AG04450 (cell line): ENCODE measurements around the gene CORO2B. TPM values are rescaled to one million over a fixed set of nuclear protein-coding genes. Genes with fewer than 3 reads are reported as not detected.

ENCODE experiments used
- CTCF ChIA-PET: fragments of 300-600, 350-600 bp; formaldehyde crosslinking; extraction: SDS; loops from one replicate; lab custom pipeline; 2022; ENCODE audit warnings: antibody characterized with exemption, inconsistent platforms; lab: Charles Lee
- POLR2A ChIA-PET: fragments of 350-600 bp; formaldehyde crosslinking; extraction: SDS; loops from one replicate; lab custom pipeline; 2021; ENCODE audit warnings: antibody characterized with exemption, inconsistent platforms; lab: Yijun Ruan, JAX
- DNase-seq: peaks from one replicate; pipeline ENCODE4 v3.0.0-alpha.2; 2011; ENCODE audit warnings: low read depth, low spot score
- H3K27ac ChIP-seq: one replicate; pipeline ENCODE4 v1.5.1; 2012; ENCODE audit warnings: low read depth, low read length, control low read depth
- H3K27me3 ChIP-seq: one replicate; pipeline ENCODE4 v1.6.0; 2012; ENCODE audit warnings: low read length; ENCODE audit not compliant: control insufficient read depth, insufficient read depth
- H3K4me3 ChIP-seq: 2 replicates; pipeline ENCODE4 v1.5.1; 2011; ENCODE audit warnings: mild to moderate bottlenecking, low read depth, low read length, control low read depth
- H3K9me3 ChIP-seq: 2 replicates; pipeline ENCODE4 v1.5.1; 2012; ENCODE audit warnings: low read length; ENCODE audit not compliant: control insufficient read depth, insufficient read depth
- polyA plus RNA-seq: library from polyadenylated mRNA; depleted of rRNA; stranded (reverse); fragments of >200 nt; gene quantifications from 2 replicates; pipeline ENCODE4 v1.2.3, GENCODE V29; 2011
- TF ChIP-seq, protein P1 (sequence below): IDR thresholded peaks from 2 replicates; pipeline ENCODE4 v1.5.1; 2011; ENCODE audit warnings: low read depth, low read length, control low read depth, inconsistent platforms

The CORO2B gene
- polyA plus RNA-seq, 1 experiment: 16.1 TPM

DNA sequence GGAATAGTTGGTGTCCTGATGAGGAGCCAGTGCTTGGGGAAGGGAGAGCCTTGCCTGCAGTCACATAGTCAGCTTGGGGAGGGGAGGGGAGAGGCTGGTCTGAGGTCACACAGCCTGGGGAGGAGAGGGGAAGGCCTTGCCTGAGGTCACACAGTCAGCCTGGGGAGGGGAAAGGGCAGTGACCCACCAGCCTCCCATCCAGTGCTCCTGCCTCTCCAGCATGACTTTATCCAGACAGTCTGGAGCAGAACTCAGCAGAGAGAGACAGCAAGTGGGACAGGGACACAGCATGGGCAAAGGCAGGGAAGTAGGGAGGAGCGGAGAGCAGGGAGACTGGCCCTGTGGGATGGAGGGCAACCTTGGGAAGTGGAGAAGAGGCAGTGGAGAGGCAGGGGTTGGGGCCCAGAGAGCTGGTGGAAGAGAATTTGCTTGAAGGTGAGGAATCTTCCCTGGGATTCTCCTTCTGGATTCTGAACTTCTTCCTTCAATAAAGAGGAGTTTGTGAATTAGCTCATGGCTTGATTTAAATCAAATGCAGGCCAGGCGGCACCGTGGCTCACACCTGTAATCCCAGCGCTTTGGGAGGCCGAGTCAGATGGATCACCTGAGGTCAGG is 64.5 kb downstream of the CORO2B start:
- no peak overlapping the region for H3K4me3 ChIP-seq
- no peaks in the 10 kb centered on the region for H3K27me3 ChIP-seq
- DNase-seq: no peak
- CTCF ChIA-PET: interaction anchor here (1.0 to 1.5 kb wide), 3 partner anchors 8 to 84 kb away, joined by 3 to 4 read pairs (median 3); no protein-coding TSS in a partner anchor
- H3K9me3 ChIP-seq: peaks cover 4% of the 10 kb centered on the region; the same call in 1 of the 2 replicates
- H3K27ac ChIP-seq: peak overlapping the region; percentile 57
- POLR2A ChIA-PET: no interaction called here
- TF ChIP-seq, protein P1, sequence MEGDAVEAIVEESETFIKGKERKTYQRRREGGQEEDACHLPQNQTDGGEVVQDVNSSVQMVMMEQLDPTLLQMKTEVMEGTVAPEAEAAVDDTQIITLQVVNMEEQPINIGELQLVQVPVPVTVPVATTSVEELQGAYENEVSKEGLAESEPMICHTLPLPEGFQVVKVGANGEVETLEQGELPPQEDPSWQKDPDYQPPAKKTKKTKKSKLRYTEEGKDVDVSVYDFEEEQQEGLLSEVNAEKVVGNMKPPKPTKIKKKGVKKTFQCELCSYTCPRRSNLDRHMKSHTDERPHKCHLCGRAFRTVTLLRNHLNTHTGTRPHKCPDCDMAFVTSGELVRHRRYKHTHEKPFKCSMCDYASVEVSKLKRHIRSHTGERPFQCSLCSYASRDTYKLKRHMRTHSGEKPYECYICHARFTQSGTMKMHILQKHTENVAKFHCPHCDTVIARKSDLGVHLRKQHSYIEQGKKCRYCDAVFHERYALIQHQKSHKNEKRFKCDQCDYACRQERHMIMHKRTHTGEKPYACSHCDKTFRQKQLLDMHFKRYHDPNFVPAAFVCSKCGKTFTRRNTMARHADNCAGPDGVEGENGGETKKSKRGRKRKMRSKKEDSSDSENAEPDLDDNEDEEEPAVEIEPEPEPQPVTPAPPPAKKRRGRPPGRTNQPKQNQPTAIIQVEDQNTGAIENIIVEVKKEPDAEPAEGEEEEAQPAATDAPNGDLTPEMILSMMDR: no peak

- Histone ChIP-seq H3K9me3 (peaks cover 4% of the 10 kb centered on the region; the same call in 1 of the 2 replicates), H3K27me3 (no peaks in the 10 kb centered on the region), H3K27ac (peak overlapping the region; percentile 47), H3K4me3 (no peak overlapping the region)
- ChIA-PET POLR2A (no interaction called here), CTCF (interaction anchor here (1.4 to 1.5 kb wide), 3 partner anchors 30 to 94 kb away, joined by 3 to 5 read pairs (median 3); no protein-coding TSS in a partner anchor)
- peak; percentile 26 for DNase-seq
- TF ChIP-seq, protein P1: no peak
Observed at GRCh38 chr15:68644083-68644904, 65.5 kb downstream of the CORO2B start.

DNA sequence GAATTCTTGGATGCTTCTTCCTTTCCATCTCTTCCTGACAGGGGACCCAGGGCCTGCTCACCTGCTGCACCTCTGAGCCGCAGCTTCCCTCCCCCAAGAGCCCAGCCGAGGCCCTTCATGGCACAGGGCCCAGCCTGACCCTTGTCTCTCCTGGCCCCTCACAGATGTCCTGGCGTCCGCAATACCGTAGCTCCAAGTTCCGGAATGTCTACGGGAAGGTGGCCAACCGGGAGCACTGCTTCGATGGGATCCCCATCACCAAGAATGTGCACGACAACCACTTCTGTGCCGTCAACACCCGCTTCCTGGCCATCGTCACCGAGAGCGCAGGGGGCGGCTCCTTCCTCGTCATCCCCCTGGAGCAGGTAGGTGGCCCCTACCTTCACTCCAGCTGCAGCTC is 66.2 kb downstream of the CORO2B start:
- DNase-seq: no peak
- TF ChIP-seq, protein P1: no peak
- H3K9me3 ChIP-seq: peaks cover 4% of the 10 kb centered on the region; the same call in 1 of the 2 replicates
- no peak overlapping the region for H3K4me3 ChIP-seq
- CTCF ChIA-PET: interaction anchor here (1.5 kb wide), 1 partner anchor 95 kb away, joined by 5 read pairs; no protein-coding TSS in a partner anchor
- POLR2A ChIA-PET: no interaction called here
- no peaks in the 10 kb centered on the region for H3K27me3 ChIP-seq
- no peak overlapping the region for H3K27ac ChIP-seq

GRCh38 chr15:68646156-68646555 is 67.4 kb downstream of the CORO2B start:
- TF ChIP-seq, protein P1: no peak
- Histone ChIP-seq H3K4me3 (no peak overlapping the region), H3K27me3 (no peaks in the 10 kb centered on the region), H3K27ac (no peak overlapping the region), H3K9me3 (peaks cover 6% of the 10 kb centered on the region; the same call in 1 of the 2 replicates)
- CTCF ChIA-PET: interaction anchor here (0.7 to 2.2 kb wide), 2 partner anchors 28 to 96 kb away, joined by 4 to 12 read pairs; no protein-coding TSS in a partner anchor
- POLR2A ChIA-PET: no interaction called here
- no peak for DNase-seq
